NB4 (cell line): ENCODE results near the gene PAK2.
"Not testable (repeated sequence)": the region's sequence is repeated elsewhere in the genome, so short reads cannot be mapped to it uniquely, and the experiment has no call there.

ENCODE experiments used
- DNase-seq: peaks from one replicate; pipeline ENCODE4 v3.0.0; 2010; ENCODE audit warnings: low read depth
- H3K4me3 ChIP-seq: one replicate; pipeline ENCODE4 v1.5.1; 2011; ENCODE audit warnings: mild to moderate bottlenecking, low read depth, low read length, moderate library complexity
- CTCF ChIP-seq: IDR thresholded peaks from one replicate; pipeline ENCODE4 v1.5.1; 2012; ENCODE audit warnings: low read depth, low read length
- MAX ChIP-seq: IDR thresholded peaks from 2 replicates; pipeline ENCODE4 v1.6.1; 2011; ENCODE audit warnings: low read depth, low read length
- MYC ChIP-seq: IDR thresholded peaks from 2 replicates; pipeline ENCODE4 v1.6.1; 2011; ENCODE audit warnings: low read depth, low read length
- POLR2A ChIP-seq: IDR thresholded peaks from 2 replicates; pipeline ENCODE4 v1.6.1; 2011; ENCODE audit warnings: mild to moderate bottlenecking; ENCODE audit not compliant: insufficient read length; ENCODE audit errors: extremely low read depth

The PAK2 gene

GRCh38 chr3:196868297-196868661 is 128.6 kb downstream of the PAK2 start:
- TF ChIP-seq MAX (no peak), MYC (no peak), CTCF (no peak), POLR2A (no peak)
- peak overlapping the region; percentile 96 for H3K4me3 ChIP-seq
- DNase-seq = no peak

GRCh38 chr3:196872316-196872715 is 132.7 kb downstream of the PAK2 start:
- DNase-seq = no peak
- TF ChIP-seq POLR2A (no peak), CTCF (no peak), MAX (no peak), MYC (no peak)
- H3K4me3 ChIP-seq = no peak overlapping the region

- not testable (repeated sequence) for H3K4me3 ChIP-seq, DNase-seq
Measured at GRCh38 chr3:196874511-196875094, 134.9 kb downstream of the PAK2 start.

- no peak for DNase-seq
- H3K4me3 ChIP-seq = no peak overlapping the region
- TF ChIP-seq CTCF = no peak
- TF ChIP-seq POLR2A = no peak
- TF ChIP-seq MYC = no peak
- TF ChIP-seq MAX = no peak
Measured at GRCh38 chr3:196875258-196875657, 135.6 kb downstream of the PAK2 start.
